ACC112 (cell line): ENCODE data around the gene PPFIA4.

Experiments used
- H2AFZ ChIP-seq: fragments of 200-600 bp; sonication (generic); one replicate; pipeline ENCODE4 v1.6.0; 2017; ENCODE audit warnings: antibody characterized with exemption, low read length; ENCODE audit not compliant: unreplicated experiment
- H3K27ac ChIP-seq: fragments of 200-600 bp; sonication (generic); 2 replicates; pipeline ENCODE4 v1.5.1; 2014; ENCODE audit warnings: low read depth, mild to moderate bottlenecking, antibody characterized with exemption, low read length, moderate library complexity
- H3K27me3 ChIP-seq: fragments of 200-600 bp; sonication (generic); 2 replicates; pipeline ENCODE4 v1.6.1; 2014; ENCODE audit warnings: mild to moderate bottlenecking, antibody characterized with exemption, low read length, moderate library complexity, mixed read lengths; ENCODE audit not compliant: insufficient read depth
- H3K36me3 ChIP-seq: fragments of 200-600 bp; sonication (generic); 2 replicates; pipeline ENCODE4 v1.6.1; 2016; ENCODE audit warnings: mild to moderate bottlenecking, antibody characterized with exemption, low read length, moderate library complexity, mixed read lengths; ENCODE audit not compliant: insufficient read depth
- H3K4me1 ChIP-seq: fragments of 200-600 bp; sonication (generic); one replicate; pipeline ENCODE4 v1.6.1; 2016; ENCODE audit warnings: low read length, mixed read lengths; ENCODE audit not compliant: insufficient read depth, unreplicated experiment, control insufficient read depth
- H3K4me3 ChIP-seq: fragments of 200-600 bp; sonication (generic); 2 replicates; pipeline ENCODE4 v1.5.1; 2014; ENCODE audit warnings: mild to moderate bottlenecking, low read depth, low read length
- H3K79me2 ChIP-seq: fragments of 200-600 bp; sonication (generic); one replicate; pipeline ENCODE4 v1.6.0; 2016; ENCODE audit warnings: low read length; ENCODE audit not compliant: control insufficient read depth, unreplicated experiment, insufficient read depth

Gene PPFIA4

GRCh38 chr1:203095061-203095690 is 68.9 kb downstream of the PPFIA4 start:
- Histone ChIP-seq H2AFZ (no peak overlapping the region), H3K79me2 (no peaks in the 10 kb centered on the region), H3K27me3 (peaks cover 75% of the 10 kb centered on the region), H3K4me1 (no peaks in the 10 kb centered on the region), H3K27ac (no peak overlapping the region), H3K4me3 (no peak overlapping the region), H3K36me3 (no peaks in the 10 kb centered on the region)

DNA sequence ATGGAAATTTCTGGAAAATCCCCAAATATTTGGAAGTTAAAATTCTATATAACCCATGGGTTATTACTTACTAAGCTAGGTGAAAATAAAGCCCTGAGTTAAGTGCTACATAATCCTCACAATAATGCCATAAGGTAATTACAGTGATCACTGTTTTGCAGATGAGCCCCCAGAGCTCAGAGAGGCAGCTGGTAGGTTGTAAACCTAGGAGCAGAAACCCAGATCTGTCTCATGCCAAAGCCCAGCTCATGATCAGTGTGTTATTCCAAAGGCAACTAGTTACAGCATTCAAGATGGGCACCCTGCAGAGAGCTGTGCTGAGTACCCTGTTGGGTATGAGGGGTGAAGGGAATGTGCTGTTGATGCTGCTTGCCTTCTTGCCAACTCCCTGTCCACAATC is 70.3 kb downstream of the PPFIA4 start:
- H3K79me2 ChIP-seq = no peaks in the 10 kb centered on the region
- H3K27ac ChIP-seq = no peak overlapping the region
- no peaks in the 10 kb centered on the region for H3K36me3 ChIP-seq
- H2AFZ ChIP-seq = no peak overlapping the region
- peaks cover 68% of the 10 kb centered on the region for H3K27me3 ChIP-seq
- H3K4me3 ChIP-seq = no peak overlapping the region
- H3K4me1 ChIP-seq = no peaks in the 10 kb centered on the region

DNA sequence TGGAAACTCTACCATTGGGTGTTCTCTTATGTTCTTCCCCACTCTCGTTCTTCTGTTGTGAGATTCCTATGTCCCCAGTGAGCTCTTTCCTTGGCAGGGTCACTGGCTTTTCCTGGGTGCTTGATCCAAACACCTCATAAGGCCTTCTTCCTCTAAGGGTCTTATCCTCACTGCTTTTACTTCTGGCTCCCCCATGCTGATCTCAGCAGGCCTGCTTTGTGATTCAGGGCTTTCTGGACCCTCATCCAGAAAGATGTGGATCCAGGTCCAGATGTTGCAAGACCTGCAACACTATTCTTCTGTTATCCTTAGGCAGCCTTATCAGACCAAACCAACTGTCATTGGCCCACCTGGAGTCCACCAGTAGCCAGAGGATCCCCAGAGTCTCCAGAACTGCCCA is 70.7 kb downstream of the PPFIA4 start:
- no peaks in the 10 kb centered on the region for H3K4me1 ChIP-seq
- peaks cover 66% of the 10 kb centered on the region for H3K27me3 ChIP-seq
- H2AFZ ChIP-seq = no peak overlapping the region
- H3K4me3 ChIP-seq = no peak overlapping the region
- H3K79me2 ChIP-seq = no peaks in the 10 kb centered on the region
- H3K36me3 ChIP-seq = no peaks in the 10 kb centered on the region
- no peak overlapping the region for H3K27ac ChIP-seq

DNA sequence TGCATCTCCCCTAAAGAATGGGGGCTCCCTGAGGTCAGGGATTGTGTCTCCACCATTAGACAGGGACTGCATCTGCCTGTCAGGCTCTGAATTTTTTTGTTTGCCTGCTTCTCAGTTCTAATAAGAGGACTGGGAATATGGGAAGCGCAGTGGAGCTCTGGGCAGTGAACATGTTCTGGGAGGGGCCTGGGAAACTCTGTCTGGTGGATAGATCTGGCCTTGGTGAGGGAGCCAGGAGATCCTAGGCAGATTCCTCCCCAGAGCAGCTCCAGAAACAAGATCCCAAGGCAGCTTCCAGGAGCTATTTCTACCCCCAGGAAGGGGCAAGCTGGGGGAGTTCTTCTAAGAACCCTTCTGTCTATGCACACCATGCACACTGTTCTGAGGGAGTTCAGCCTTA is 72.2 kb downstream of the PPFIA4 start:
- H3K4me1 ChIP-seq = no peaks in the 10 kb centered on the region
- H3K36me3 ChIP-seq = no peaks in the 10 kb centered on the region
- H3K4me3 ChIP-seq = no peak overlapping the region
- no peak overlapping the region for H3K27ac ChIP-seq
- H2AFZ ChIP-seq = no peak overlapping the region
- H3K27me3 ChIP-seq = peaks cover 59% of the 10 kb centered on the region
- H3K79me2 ChIP-seq = no peaks in the 10 kb centered on the region

DNA sequence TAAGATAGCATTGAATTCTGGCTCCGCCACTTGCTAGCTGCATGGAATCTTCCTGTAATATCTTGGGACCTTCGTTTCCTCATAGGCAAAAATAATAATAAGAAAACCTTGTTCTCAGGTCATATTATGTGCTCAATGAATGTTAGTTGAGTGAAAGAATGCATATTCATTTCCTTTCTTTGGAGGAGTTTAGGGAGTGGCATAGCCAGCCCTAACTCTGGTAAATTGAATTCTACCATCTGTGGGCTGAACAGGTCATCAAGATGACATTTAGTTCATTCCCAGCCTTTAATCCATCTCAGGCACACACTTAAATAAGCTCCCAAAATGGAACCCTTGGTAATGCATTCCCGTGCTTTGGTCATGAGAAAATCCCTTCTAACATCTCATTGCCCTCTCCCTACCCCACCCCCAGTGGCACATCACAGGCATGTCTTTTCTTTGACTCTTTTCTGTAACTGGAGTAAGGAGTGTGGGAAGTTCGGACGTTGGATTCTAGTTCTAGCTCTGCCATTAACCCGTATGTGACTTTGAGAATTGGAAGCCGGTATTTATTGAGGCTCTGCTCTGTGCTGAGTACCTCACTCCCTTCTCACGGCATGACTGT is 72.7 kb downstream of the PPFIA4 start:
- Histone ChIP-seq H3K4me1 (no peaks in the 10 kb centered on the region), H3K4me3 (no peak overlapping the region), H3K27me3 (peaks cover 56% of the 10 kb centered on the region), H3K79me2 (no peaks in the 10 kb centered on the region), H3K27ac (no peak overlapping the region), H3K36me3 (no peaks in the 10 kb centered on the region), H2AFZ (no peak overlapping the region)

GRCh38 chr1:203099805-203100515 is 73.7 kb downstream of the PPFIA4 start:
- no peak overlapping the region for H3K4me3 ChIP-seq
- no peak overlapping the region for H2AFZ ChIP-seq

DNA sequence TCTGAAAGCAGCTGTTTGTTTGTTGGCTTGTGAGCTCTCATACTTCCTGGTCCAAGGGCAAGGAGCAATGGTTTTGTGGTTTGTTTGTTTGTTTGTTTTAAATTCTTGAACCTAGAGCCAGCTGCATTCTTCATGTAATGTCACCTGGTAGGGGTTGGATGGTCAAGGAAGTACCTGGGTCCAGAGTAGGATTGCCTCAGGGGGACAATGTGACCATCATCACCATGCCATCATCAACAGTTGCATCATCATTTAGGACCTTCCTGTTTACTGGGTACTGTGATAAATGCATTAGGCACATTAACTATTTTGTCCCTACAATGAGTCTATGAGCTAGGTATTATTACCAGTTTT is 74.2 kb downstream of the PPFIA4 start:
- H3K36me3 ChIP-seq = no peaks in the 10 kb centered on the region
- no peak overlapping the region for H3K4me3 ChIP-seq
- no peak overlapping the region for H2AFZ ChIP-seq
- H3K27me3 ChIP-seq = peaks cover 52% of the 10 kb centered on the region
- no peaks in the 10 kb centered on the region for H3K79me2 ChIP-seq
- H3K27ac ChIP-seq = no peak overlapping the region
- no peaks in the 10 kb centered on the region for H3K4me1 ChIP-seq

More at GRCh38 chr1:203099805-203100515, 73.7 kb downstream of the PPFIA4 start:
- Histone ChIP-seq H3K79me2 (no peaks in the 10 kb centered on the region), H3K4me1 (no peaks in the 10 kb centered on the region), H3K27me3 (peaks cover 52% of the 10 kb centered on the region), H3K36me3 (no peaks in the 10 kb centered on the region), H3K27ac (no peak overlapping the region)

- H3K36me3 ChIP-seq = no peaks in the 10 kb centered on the region
- H3K4me3 ChIP-seq = no peak overlapping the region
- no peaks in the 10 kb centered on the region for H3K4me1 ChIP-seq
- no peak overlapping the region for H3K27ac ChIP-seq
- peaks cover 55% of the 10 kb centered on the region for H3K27me3 ChIP-seq
- H2AFZ ChIP-seq = no peak overlapping the region
- no peaks in the 10 kb centered on the region for H3K79me2 ChIP-seq
Measured at GRCh38 chr1:203101813-203102634, 75.7 kb downstream of the PPFIA4 start.

- Histone ChIP-seq H3K79me2 (no peaks in the 10 kb centered on the region), H3K36me3 (no peaks in the 10 kb centered on the region), H3K4me3 (no peak overlapping the region), H2AFZ (no peak overlapping the region), H3K27ac (no peak overlapping the region), H3K27me3 (peaks cover 62% of the 10 kb centered on the region), H3K4me1 (no peaks in the 10 kb centered on the region)
Measured at GRCh38 chr1:203103216-203103615, 76.9 kb downstream of the PPFIA4 start.

- H3K27ac ChIP-seq = no peak overlapping the region
- no peaks in the 10 kb centered on the region for H3K4me1 ChIP-seq
- no peaks in the 10 kb centered on the region for H3K36me3 ChIP-seq
- H2AFZ ChIP-seq = no peak overlapping the region
- no peak overlapping the region for H3K4me3 ChIP-seq
- H3K79me2 ChIP-seq = no peaks in the 10 kb centered on the region
- peaks cover 68% of the 10 kb centered on the region for H3K27me3 ChIP-seq
Measured at GRCh38 chr1:203103829-203104495, 77.7 kb downstream of the PPFIA4 start.
